GM21825 (cell line): Measurements from ENCODE around the gene RTP5.
A peak's percentile ranks its signal among the peaks of the same experiment; 100 is the strongest.

ENCODE experiments used
- ATAC-seq: cut with Tn5 transposase; IDR thresholded peaks from one replicate; pipeline ENCODE4 v1.9.1; 2021; ENCODE audit warnings: mild to moderate bottlenecking, moderate library complexity; ENCODE audit not compliant: unreplicated experiment

The RTP5 gene

DNA sequence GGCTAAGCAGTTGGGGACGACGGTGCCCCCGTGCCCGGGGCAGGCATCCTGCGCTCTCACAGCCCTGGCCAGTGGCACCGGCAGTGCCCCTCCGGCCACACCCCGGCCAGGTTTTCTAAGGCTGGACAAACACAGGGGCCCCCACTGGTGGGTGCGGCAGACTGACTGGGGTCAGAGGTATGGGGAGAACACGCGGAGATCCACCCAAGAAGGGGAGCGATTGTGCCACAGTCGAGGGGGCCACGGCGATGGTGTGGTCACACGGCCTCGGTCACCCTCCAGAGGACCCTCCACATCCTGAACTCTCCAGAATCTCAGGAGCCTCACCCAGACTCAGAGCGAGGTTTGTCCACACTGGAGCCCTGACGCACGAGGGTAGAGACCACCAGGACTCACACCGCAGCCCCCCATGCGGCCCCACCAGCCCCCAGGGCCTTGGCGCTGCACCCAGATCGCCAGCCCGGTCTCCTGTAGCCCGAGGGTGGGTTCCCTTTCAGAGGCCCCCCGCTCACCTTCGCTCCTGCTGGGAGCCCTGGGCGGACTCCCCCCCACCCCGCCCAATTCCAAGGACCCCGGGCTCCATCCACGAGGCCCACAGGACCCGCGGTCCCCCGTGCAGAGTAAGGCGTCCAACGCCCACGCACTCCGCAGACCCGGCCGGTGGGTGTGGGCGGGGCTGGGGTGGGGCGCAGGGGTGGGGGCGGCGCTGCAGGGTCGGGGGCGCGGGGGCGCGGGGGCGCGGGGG lies 26.0 kb upstream of the RTP5 start:
- ATAC-seq, result peak; percentile 8

DNA sequence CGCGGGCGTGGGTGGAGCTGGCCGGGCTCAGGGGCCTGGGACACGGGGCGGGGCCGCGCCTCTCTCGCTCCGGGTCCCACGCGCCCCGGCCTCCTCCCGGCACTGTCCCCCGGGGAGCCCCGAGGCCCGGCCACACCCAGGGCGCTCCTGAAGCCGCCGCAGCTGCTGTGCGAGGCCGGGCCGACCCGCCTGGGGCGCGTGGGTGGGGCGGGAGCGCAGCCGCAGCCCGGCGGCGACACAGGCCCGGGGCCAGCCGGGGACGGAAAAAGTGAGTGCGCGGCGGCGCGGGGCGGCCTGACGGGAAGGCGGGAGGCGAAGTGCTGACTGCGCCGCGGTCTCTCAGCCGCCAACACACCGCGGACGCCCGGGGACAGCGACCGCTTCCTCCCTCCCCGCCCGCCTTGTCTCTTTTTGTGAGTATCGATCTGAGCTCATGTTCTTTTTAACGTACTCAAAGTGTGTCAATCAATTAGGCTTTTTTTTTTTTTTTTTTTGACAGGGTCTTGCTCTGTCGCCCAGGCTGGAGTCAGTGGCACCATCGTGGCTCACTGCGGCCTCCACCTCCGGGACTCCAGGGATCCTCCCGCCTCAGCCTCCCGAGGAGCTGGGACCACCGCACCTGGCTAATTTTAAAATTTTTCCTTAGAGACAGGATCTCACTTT lies 25.3 kb upstream of the RTP5 start:
- ATAC-seq, result peak; percentile 62

- no peak for ATAC-seq
Measured at GRCh38 chr2:241844831-241845578, 24.5 kb upstream of the RTP5 start.

DNA sequence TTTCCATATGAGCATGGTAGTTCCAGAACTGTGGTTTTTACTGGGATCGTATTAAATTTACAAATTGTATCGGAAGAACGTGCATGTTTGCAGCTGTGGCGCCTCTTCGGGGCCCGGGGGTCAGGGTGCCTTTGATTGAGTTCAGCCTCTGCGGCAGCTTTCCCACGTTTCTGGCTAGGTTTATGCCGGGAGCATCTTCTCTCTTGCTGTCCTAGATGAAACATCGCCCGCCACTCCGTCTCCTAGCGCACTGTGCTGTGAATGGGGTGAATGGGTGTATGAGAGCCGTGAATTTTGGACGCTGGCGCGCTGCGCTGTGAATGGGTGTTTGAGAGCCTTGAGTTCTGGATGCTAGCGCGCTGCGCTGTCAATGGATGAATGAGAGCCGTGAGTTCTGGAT lies 23.1 kb upstream of the RTP5 start:
- no peak for ATAC-seq

GRCh38 chr2:241848761-241849615 lies 20.5 kb upstream of the RTP5 start:
- ATAC-seq, result no peak

DNA sequence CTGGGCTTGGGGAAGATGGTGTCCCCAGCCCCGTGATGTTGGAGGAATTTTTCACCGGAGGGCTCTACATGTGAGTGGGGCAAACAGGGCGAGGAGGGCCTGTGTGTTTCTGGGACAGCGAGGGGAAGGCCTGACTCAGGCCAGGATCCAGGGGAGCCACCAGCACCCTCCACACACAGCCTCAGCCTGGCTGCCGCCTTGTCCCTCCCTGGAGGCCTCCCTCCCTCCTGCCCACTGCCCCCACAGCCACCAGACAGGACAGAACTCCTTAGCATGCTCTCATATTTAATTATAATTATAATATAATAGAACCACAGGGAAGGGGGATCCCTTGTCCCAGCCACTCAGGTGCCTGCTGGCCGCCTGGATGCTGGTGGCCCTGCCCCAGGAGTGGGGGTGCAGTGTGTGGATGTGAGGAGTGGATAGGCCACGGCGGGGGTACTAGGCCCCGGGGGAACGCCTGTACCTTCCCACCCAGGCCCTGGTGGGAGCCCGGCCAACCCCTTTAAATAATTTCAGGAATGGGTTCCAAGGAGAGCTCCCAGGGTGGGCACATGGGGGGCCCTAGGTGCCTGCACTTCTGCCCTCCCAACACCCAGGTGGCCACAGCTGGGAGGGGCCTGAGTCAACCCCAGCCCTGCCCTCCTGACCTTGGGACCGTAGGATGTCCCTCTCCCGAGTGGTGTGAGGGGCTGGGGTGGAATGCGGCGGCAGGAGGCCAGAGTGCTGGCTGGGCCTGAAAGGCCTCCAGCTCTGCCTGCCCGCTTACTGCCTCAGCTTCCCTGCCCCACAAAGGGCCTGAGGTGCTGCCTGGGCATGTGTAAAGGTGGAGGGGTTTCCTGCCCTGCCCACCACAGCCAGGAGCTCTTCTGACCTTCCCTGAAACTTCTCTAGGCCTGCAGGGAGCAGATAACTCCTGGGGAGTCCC lies 19.6 kb upstream of the RTP5 start:
- ATAC-seq, result no peak

GRCh38 chr2:241850544-241851324 lies 18.8 kb upstream of the RTP5 start:
- ATAC-seq, result no peak

DNA sequence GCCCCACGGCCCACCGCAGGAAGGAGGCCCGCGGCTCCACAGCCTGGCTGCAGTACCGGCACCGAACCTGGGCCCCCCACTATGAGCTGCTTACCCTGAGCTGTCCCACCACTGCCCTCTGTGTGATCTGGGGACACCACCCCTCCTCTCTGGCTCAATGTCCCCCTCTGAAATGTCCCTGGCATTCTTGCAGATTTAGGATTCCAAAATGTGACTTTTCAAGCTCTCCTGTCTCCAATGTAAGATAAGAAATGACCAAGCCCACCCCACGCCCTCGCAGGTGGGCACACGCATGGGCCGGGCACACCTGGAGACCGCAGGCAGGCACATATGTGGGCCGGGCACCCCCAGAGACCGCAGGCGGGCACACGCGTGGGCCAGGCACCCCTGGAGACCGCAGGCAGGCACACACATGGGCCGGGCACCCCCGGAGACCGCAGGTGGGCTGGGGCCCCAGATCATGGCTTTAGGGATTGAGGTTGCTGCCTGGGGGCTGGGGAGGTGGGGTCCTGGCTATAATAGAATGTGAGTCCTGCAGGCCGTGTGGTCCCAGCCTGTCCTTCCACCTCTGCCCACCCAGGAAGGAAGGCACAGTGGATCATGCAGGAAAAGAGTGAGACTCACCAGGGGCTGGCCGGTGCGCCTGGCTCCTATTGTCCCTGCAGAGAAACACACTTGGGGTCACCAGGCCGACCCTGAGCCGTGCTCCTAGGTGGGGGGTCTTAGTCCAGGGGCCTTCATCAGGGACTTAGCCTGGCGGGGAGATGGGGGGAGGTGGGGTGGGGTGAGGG lies 18.0 kb upstream of the RTP5 start:
- ATAC-seq, result no peak

DNA sequence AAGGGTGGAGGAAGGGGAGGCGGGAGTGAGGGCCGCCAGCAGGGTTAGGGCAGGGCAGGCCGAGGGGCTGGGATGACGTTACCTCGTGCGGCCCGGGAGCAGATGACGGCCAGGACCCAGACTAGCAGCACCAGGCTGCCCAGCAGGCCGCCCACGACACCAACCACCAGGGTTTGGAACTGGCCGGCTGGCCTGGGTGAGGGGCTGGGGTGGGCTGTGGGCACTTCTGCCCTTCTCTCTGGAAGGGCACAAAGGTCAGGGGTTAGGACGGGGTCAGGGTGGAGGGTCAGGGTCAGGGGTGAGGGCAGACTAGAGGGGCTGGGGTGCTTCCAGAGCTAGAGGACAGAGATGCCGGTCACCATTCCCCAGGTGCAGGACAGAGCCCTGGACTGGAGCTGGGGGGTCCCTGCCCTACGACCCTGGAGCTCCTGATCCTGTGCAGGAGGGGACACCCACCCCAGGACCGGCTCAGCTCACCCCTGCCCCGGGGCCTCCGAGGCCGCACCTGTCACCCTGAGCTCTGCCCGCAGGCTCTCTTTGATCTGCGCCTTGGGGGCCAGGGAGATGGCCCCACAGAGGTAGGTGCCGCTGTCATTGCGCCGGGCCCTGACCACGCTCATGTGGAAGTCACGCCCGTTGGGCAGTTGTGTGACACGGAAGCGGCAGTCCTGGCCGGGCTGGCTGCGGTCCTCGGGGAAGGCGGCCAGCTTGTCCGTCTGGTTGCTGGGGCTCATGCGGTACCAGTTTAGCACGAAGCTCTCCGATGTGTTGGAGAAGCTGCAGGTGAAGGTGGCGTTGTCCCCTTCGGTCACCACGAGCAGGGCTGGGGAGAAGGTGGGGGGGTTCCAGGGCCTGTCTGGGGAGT lies 17.2 kb upstream of the RTP5 start:
- no peak for ATAC-seq

DNA sequence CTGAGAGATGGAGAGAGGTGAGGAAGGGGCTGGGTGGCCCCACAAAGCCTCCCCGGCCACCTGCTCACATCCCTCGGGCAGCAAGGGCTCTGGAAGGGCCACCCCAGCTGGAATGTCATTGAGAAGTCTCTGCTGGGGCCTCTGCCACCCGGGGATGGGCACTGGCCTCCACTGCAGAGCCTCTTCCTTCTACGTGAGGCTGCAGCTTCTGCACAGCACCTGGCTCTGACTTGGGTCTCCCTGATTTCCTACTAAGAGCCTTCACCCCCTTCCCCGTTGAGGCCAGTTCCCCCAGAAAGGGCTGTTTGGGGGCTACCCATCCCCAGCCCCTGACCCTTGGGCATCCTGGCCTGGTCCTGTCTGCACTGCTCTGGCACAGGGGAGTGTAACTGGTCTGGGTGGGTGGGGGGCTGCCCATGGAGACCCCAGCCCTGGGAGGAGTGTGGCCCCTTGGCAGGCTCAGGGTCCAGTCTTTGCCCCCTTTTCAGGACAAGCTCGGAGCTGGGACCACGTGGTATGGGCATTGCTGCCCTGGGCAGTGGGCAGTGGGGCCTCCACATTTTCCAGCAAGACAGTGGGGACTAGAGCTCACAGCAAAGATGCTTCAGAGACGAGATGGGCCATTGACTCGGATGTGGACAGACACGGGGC lies 16.4 kb upstream of the RTP5 start:
- no peak for ATAC-seq

DNA sequence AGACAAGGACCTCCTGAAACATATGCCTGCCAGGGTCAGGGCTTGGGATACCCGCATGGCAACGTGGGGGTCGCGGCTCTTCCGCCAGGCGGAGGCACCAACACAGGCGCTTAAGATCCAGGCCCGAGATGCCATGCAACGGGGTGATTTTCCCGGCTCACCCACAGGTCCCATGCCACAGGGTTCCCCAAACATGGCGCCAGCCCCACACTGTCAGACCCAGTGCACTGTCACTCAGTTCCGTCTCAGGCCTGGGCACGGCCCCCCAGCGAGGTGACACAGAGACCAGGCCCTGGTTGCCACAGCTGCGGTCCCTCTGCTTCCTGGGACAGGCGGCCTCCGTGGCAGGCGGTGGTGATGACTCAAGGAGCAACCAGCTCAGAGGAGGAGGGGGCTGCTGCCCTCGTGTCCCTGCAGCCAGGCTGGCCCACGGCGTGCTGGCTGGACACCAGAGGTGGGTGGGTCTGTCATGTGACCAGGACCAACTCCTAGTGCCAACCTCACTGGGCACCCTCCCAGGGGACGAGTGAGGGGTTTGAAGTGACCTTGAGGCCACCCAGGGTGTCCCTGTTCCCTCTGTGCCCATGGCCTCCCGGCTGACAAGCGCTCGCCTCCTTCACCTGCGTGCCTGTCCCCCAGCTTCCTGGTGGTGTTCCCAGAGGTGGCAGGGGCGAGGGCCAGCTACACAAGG lies 15.7 kb upstream of the RTP5 start:
- ATAC-seq, result no peak

GRCh38 chr2:241854342-241855244 lies 14.9 kb upstream of the RTP5 start:
- ATAC-seq, result no peak

DNA sequence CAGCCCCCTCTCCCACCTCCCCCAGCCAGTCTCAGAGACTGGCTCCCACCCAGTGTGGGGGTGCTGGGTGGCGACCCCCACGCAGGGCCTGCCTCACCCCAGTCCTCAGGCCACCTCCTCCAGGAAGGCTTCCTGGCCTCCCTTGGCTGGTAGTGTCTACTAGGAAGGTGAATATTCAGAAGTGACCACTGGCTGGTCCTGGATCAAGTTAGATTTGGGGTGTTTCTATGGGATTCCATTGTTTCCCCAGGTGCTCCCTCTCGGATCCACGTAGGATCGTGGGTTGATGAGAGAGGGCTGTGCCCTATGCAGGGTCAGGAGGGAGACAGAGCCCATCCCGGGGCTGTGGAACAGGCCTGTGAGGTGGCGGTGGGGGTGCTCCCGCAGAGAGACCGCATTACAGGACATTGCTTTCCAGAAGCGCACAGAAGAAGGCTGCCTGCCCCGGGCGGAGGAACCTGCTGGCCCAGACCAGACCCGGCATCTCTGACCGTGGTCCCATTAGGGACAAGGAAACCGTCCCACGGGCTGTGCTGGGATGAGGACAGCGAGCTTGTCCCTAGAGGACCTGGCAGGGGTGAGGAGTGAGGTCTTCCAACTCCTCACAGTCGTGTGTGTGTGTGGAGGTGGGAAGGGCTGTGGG lies 14.2 kb upstream of the RTP5 start:
- ATAC-seq, result no peak

GRCh38 chr2:241855888-241856422 lies 13.6 kb upstream of the RTP5 start:
- ATAC-seq, result no peak
